GM04504 (cell line): ENCODE results near the gene HAND1.

Experiments used
- DNase-seq: peaks from one replicate; pipeline ENCODE4 v3.0.0-alpha.2; 2012; ENCODE audit warnings: low read depth

The HAND1 gene

DNA sequence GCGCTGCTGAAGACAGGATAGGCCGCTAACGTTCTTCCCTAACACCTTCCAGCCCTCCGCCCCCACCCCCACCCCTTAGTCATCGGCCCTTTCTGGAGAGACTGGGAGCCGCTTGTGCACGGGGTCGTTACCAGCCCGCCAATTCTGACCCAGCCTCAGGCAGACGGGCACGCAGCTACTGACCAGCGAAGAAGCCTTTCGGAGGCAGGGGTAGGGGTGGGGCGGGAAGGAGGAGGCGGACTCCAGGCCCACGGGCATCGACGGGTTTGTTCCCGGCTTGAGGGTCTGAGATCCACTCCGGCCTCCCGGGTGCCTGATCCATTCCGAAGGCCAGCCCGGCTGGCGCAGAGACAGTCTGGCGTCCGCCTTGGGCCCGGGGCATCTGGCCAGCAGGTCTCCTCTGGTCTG lies 729 bp upstream of the HAND1 start:
- DNase-seq: no peak

- DNase-seq: no peak
Observed at GRCh38 chr5:154477382-154478223, 424 bp downstream of the HAND1 start.

- no peak for DNase-seq
Observed at GRCh38 chr5:154476354-154477205, 1.4 kb downstream of the HAND1 start.

DNA sequence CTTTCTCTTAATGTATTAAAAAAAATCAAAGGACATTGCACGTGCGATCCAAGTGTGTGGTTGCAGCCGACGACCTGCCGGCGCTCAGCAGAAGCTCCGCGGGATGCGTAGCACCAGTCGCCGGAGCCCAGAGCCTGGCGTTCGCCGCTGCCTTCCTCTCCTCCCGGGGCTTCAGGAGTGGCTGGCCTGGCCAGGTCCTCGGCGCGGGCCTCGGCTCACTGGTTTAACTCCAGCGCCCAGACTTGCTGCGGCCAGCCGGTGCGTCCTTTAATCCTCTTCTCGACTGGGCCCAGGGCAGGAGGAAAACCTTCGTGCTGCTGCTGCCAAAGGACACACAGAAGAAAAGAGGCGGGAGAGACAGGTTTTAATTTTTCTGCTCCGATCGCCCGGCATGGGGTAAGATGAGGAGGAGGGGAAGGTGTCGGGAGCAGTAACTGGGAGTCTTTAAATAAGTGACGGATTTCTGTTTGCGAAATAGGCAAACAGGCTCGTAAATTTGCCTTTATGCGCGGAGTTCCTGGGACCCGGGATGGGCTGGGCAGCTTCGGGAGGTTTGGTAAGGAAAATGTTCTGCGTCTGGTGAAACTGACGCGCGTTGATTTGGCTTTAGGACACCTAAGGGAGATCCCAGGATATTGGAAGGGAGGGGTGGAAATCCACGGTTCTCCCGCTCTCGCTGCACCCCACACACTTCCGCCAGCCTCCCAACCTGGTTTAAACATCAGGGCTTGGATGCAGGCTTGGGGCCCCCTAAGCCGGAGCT lies 2.3 kb downstream of the HAND1 start:
- no peak for DNase-seq

DNA sequence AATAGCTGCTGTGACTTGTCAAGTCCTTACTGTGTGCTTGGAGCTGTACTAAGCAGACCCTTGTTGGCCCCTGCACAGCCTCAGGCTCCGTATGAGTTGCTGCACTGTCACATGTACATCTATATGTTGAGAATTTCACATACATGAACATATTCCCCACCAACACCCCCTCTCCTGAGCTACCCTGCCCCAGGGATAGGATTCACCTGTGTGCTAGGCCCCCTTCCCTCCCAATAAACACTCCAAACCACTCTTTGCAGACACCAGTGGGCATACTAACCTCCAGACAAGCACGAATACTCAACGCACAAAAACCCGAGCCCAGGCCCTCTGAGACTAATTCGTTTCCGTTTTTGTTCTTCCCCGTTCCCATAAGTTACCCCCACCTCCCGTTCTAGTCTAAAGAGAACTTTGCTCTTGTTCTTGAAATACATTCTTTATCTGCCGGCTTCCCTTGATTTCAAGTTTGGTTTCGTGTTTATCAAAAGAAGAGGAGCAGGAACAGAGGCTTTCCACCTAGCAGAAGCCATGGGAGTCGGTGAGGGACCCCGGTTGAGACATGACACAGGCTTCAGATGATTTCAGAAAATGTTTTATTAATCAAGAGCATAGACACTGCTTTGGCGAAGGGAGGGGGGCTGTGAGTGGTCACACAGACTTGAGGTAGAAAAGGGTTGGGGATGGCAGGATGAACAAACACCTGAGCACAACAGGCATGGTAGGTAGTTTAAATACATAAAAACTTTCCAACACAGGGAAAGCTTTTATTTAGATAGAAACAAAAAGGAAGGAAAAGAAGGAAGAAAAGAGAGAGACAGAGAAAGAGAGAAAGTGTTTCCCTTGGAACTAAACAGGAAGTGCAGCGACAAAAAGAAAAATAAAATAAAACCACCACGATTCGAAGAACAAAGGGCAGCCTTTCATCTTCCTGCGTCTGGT lies 3.4 kb downstream of the HAND1 start:
- DNase-seq: no peak

- no peak for DNase-seq
Observed at GRCh38 chr5:154473581-154474283, 4.3 kb downstream of the HAND1 start.

- no peak for DNase-seq
Observed at GRCh38 chr5:154472871-154473580, 5.0 kb downstream of the HAND1 start.

GRCh38 chr5:154470947-154471870 lies 6.8 kb downstream of the HAND1 start:
- DNase-seq: no peak

DNA sequence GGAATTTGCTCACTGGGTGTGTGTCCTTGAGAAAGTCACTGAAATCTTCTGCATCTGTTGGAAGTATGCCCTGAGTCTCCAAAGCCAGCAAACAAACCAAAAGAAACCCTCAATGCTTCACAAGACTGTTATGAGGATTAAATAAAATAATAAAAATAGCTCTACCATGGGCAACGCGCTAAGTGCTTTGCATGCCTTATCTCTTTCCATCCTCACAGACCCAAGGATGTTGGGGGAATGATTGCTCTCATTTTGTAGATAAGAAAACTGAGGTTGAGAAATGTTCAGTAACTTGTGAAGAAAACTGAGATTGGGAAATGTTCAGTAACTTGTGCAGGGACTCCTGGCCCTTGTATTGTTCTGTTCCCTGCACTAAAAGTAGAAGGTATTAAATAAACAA lies 7.9 kb downstream of the HAND1 start:
- no peak for DNase-seq

DNA sequence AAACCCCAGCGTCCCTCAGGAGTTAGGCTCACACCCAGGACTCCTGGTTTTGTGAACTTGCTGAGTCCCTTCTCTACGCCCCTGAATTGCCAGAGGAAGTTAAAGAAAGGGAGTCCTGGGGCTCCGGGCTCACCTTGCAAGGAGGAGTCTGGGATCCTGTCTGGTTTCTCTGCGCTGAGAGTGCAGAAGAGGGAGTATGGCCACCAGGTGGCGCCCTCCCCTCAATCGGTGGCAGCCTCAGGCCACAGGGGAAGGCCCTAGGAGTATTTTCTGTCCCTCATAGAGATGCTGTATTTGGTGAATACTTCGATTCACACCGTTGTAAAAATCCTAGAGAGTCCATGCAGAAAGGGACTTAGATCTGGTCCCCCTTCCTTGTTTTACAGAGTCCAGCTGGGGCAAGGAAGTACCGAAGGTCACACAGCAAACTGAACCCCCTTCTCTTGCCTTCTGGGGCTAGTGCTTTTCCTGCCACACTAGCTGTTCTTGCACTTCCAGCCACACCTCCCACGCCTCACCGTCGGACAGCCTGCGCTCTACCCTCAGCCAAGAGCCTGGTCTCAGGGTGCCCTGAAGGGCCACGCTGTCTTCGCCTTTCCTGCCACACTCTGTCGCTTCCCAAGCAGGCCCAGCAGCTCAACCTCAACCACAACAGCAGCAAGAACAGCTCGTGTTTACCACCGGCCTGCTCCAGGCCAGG lies 10.2 kb downstream of the HAND1 start:
- no peak for DNase-seq

DNA sequence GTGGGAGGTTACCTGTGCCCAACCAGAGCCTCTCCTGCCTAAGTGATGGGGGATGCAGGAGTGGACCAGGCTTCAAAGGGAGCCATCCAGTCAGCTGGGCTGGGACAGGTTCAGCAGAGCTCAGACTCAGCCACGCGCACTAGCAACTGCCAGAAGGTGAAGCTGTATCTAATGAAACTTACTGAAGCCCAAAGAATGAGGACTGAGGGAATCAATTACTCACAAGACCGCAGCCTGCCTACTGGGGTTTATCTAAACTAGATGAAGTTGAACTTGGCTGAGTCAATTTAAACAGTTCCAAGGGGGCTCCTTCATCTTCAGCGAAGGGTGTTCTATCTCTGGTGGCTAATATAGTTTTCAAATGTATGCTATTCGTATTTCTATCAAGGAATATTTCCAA lies 11.4 kb downstream of the HAND1 start:
- DNase-seq: no peak

DNA sequence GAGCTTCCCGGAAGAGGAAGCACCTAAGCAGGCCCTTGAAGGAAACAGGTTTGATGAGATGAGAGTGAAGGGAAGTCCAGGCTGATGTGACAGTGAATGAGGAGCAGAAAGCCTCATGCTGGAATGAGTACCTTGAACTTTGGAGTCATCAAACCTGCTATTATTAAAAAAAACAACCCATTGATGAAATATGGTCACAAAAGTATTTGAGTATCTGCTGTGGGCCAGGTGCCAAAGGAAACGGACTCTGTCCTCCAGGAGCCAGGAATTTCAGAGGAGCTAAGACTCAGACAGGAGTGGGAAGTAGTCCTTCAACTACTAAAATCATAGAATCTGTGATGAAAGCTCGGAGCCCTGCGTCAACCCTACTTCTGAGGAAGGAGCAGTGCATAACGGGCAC lies 11.9 kb downstream of the HAND1 start:
- DNase-seq: no peak

- no peak for DNase-seq
Observed at GRCh38 chr5:154465169-154465568, 12.9 kb downstream of the HAND1 start.

GRCh38 chr5:154464438-154464837 lies 13.6 kb downstream of the HAND1 start:
- no peak for DNase-seq

DNA sequence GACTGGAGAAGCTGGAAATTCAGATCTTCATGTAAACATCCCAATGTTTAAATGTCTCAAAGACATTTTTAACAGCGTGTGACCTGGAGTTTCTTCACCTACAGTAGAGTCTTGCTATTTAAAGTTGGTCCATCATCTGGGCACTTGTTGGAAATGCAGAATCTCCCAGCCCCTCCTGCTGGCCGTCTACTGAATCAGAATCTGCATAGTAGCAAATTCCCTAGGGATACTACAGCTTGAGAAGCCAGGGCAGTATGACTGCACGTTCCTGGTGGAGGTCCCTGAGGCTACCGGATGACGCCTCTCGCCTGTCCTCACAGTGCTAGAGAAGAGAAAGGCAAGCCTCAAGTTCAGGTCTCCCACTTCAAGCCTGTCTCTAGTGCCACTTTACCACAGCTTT lies 16.5 kb downstream of the HAND1 start:
- no peak for DNase-seq

- DNase-seq: no peak
Observed at GRCh38 chr5:154460172-154460571, 17.9 kb downstream of the HAND1 start.

- DNase-seq: no peak
Observed at GRCh38 chr5:154459015-154459414, 19.0 kb downstream of the HAND1 start.

- no peak for DNase-seq
Observed at GRCh38 chr5:154456540-154456939, 21.5 kb downstream of the HAND1 start.
